ENCODE data around the gene QRFP.

- TF ChIP-seq, protein P1, sequence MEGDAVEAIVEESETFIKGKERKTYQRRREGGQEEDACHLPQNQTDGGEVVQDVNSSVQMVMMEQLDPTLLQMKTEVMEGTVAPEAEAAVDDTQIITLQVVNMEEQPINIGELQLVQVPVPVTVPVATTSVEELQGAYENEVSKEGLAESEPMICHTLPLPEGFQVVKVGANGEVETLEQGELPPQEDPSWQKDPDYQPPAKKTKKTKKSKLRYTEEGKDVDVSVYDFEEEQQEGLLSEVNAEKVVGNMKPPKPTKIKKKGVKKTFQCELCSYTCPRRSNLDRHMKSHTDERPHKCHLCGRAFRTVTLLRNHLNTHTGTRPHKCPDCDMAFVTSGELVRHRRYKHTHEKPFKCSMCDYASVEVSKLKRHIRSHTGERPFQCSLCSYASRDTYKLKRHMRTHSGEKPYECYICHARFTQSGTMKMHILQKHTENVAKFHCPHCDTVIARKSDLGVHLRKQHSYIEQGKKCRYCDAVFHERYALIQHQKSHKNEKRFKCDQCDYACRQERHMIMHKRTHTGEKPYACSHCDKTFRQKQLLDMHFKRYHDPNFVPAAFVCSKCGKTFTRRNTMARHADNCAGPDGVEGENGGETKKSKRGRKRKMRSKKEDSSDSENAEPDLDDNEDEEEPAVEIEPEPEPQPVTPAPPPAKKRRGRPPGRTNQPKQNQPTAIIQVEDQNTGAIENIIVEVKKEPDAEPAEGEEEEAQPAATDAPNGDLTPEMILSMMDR (IDR thresholded peaks at IDR 0.05), result no peak
- TF ChIP-seq EP300 (IDR thresholded peaks at IDR 0.05) (no peak), POLR2A (IDR thresholded peaks at IDR 0.05) (no peak)
These were observed 42.5 kb downstream of the QRFP start for GRCh38 chr9:130854092-130854491.

All from ovary (tissue), 3 donors.